ENCODE results near the gene HNRNPUL1.

HNRNPUL1 gene

GRCh38 chr19:41263850-41264580, at the start of gene HNRNPUL1:
TSS of gene HNRNPUL1 (plus strand) at chr19:41264372. CDS start at chr19:41264504, 132 bp downstream.
- POLR2A ChIA-PET, result interaction anchor here (0.6 to 4.5 kb wide), 24 partner anchors 11 to 601 kb away, joined by 3 to 48 read pairs (median 3); partner anchors contain the start of genes CCDC97, DMAC2 and RAB4B
- TF ChIP-seq LEF1 (IDR thresholded peaks at IDR 0.05; ENCODE audit: borderline replicate concordance), result 0 out of 2 replicates have a peak, but pooled peaks have one; percentile 43
- TF ChIP-seq FOXM1 (IDR thresholded peaks at IDR 0.05; ENCODE audit: borderline replicate concordance), result peak; percentile 57; the same call in 1 of the 2 replicates
- TF ChIP-seq FOXK2 (IDR thresholded peaks at IDR 0.05), result no peak
- 0 out of 2 replicates have a peak, but pooled peaks have one; percentile 36 for TF ChIP-seq TARDBP (IDR thresholded peaks at IDR 0.05)
- peak; percentile 96 for TF ChIP-seq L3MBTL2 (conservative IDR thresholded peaks at IDR 0.05)
- peak; percentile 80 for TF ChIP-seq PKNOX1 (IDR thresholded peaks at IDR 0.05)
- TF ChIP-seq NFRKB (IDR thresholded peaks at IDR 0.05), result peak; percentile 99
- TF ChIP-seq ZNF384 (IDR thresholded peaks at IDR 0.05), result no peak
- no peak for TF ChIP-seq SP1 (IDR thresholded peaks at IDR 0.05)
- TF ChIP-seq ARNT (IDR thresholded peaks at IDR 0.05), result no peak
- TF ChIP-seq HDGF (IDR thresholded peaks at IDR 0.05; ENCODE audit: borderline replicate concordance), result no peak
- peak; percentile 14; the same call in 1 of the 2 replicates for TF ChIP-seq ELF4 (IDR thresholded peaks at IDR 0.05)
- no peak for TF ChIP-seq CTBP1 (IDR thresholded peaks at IDR 0.05; ENCODE audit: borderline replicate concordance)
- no peak for TF ChIP-seq FOXA1 (IDR thresholded peaks at IDR 0.05)
- TF ChIP-seq SUZ12 (IDR thresholded peaks at IDR 0.05), result no peak
- TF ChIP-seq BHLHE40 (IDR thresholded peaks at IDR 0.05; ENCODE audit: borderline replicate concordance), result no peak
- CTCF ChIA-PET, result interaction anchor here (0.7 to 2.0 kb wide), 2 partner anchors 54 to 61 kb away, joined by 3 to 17 read pairs; no protein-coding TSS in a partner anchor
- peak; percentile 98 for DNase-seq (ENCODE audit: extremely low spot score)

DNA sequence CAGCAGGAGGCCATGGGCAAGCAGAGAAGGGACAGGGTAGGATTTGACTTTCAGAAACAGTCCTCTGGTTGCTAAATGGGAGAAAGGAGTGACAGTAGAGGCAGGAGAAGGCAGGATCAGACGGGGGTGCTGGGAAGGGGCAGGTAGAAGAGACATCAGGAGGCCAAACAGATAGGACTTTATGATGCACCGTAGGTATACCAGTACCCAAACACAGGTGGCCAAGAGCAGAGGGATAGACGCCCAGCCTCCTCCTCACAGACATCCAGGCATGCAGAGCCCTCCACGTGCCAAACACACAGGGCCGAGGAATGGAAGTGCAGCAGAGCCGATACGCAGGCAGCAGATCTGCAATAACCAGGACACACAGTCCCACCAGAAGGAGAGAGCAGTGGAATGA, 46.4 kb upstream of the HNRNPUL1 start:
- DNase-seq (ENCODE audit: extremely low spot score), result no peak
- ChIA-PET CTCF (no interaction called here), POLR2A (no interaction called here)
- TF ChIP-seq SUZ12 (IDR thresholded peaks at IDR 0.05) (no peak), CTBP1 (IDR thresholded peaks at IDR 0.05; ENCODE audit: borderline replicate concordance) (no peak), ZNF384 (IDR thresholded peaks at IDR 0.05) (no peak), FOXK2 (IDR thresholded peaks at IDR 0.05) (no peak), PKNOX1 (IDR thresholded peaks at IDR 0.05) (no peak), SP1 (IDR thresholded peaks at IDR 0.05) (no peak), FOXA1 (IDR thresholded peaks at IDR 0.05) (no peak), FOXM1 (IDR thresholded peaks at IDR 0.05; ENCODE audit: borderline replicate concordance) (no peak), HDGF (IDR thresholded peaks at IDR 0.05; ENCODE audit: borderline replicate concordance) (no peak), ARNT (IDR thresholded peaks at IDR 0.05) (no peak), L3MBTL2 (conservative IDR thresholded peaks at IDR 0.05) (no peak), NFRKB (IDR thresholded peaks at IDR 0.05) (no peak), LEF1 (IDR thresholded peaks at IDR 0.05; ENCODE audit: borderline replicate concordance) (no peak), ELF4 (IDR thresholded peaks at IDR 0.05) (no peak), BHLHE40 (IDR thresholded peaks at IDR 0.05; ENCODE audit: borderline replicate concordance) (no peak), TARDBP (IDR thresholded peaks at IDR 0.05) (no peak)

- DNase-seq (ENCODE audit: extremely low spot score), result no peak
- POLR2A ChIA-PET, result interaction anchor here (1.0 kb wide), 1 partner anchor 44 kb away, joined by 3 read pairs; no protein-coding TSS in a partner anchor
- TF ChIP-seq HDGF (IDR thresholded peaks at IDR 0.05; ENCODE audit: borderline replicate concordance), result no peak
- TF ChIP-seq LEF1 (IDR thresholded peaks at IDR 0.05; ENCODE audit: borderline replicate concordance), result no peak
- no peak for TF ChIP-seq ARNT (IDR thresholded peaks at IDR 0.05)
- no peak for TF ChIP-seq FOXA1 (IDR thresholded peaks at IDR 0.05)
- CTCF ChIA-PET, result interaction anchor here (1.0 kb wide), 1 partner anchor 14 kb away, joined by 5 read pairs; no protein-coding TSS in a partner anchor
Observed at GRCh38 chr19:41218249-41218614, 45.9 kb upstream of the HNRNPUL1 start.

DNA sequence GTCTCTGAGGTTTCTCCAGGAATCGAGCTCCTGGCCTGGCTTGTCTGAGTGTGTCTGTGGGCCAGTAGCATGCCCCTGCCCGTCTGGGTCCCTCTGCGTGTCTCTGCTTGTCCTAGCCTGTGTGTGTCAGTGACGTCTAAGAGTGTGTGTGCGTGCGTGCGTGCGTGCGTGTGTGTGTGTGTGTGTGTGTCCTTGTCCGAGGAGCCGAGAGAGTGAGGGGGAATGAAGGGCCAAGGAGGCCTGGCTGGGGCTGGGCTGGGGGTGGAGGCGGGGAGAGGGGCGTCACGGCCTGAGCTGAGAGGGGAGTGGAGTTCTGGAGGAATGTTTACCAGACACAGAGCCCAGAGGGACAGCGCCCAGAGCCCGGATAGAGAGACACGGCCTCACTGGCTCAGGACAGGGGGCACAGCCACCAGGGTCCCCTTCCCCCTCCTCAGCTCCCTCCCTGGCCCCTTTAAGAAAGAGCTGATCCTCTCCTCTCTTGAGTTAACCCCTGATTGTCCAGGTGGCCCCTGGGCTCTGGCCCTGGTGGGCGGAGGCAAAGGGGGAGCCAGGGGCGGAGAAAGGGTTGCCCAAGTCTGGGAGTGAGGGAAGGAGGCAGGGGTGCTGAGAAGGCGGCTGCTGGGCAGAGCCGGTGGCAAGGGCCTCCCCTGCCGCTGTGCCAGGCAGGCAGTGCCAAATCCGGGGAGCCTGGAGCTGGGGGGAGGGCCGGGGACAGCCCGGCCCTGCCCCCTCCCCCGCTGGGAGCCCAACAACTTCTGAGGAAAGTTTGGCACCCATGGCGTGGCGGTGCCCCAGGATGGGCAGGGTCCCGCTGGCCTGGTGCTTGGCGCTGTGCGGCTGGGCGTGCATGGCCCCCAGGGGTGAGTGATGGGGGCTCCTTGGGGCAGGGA, 45.3 kb upstream of the HNRNPUL1 start, which contains the start of gene AXL:
TSS of gene AXL (plus strand) at position 609 of the 893 bp plus-strand sequence. CDS start at position 779, 170 bp downstream.
- no peak for TF ChIP-seq NFRKB (IDR thresholded peaks at IDR 0.05)
- DNase-seq (ENCODE audit: extremely low spot score), result no peak
- POLR2A ChIA-PET, result interaction anchor here (1.0 kb wide), 1 partner anchor 44 kb away, joined by 3 read pairs; no protein-coding TSS in a partner anchor

GRCh38 chr19:41219924-41220567, 44.1 kb upstream of the HNRNPUL1 start:
- ChIA-PET CTCF (interaction anchor here (0.6 kb wide), 1 partner anchor 153 kb away, joined by 4 read pairs; no protein-coding TSS in a partner anchor), POLR2A (interaction anchor here (0.9 to 2.1 kb wide), 2 partner anchors 16 to 43 kb away, joined by 3 to 12 read pairs; partner anchors contain the start of gene HNRNPUL1)
- DNase-seq (ENCODE audit: extremely low spot score), result no peak
- no peak for TF ChIP-seq FOXA1 (IDR thresholded peaks at IDR 0.05)
- TF ChIP-seq FOXK2 (IDR thresholded peaks at IDR 0.05), result no peak
- TF ChIP-seq NFRKB (IDR thresholded peaks at IDR 0.05), result no peak
- no peak for TF ChIP-seq HDGF (IDR thresholded peaks at IDR 0.05; ENCODE audit: borderline replicate concordance)

More for the DNA sequence above, 45.3 kb upstream of the HNRNPUL1 start, which contains the start of gene AXL:
- CTCF ChIA-PET, result interaction anchor here (1.0 kb wide), 1 partner anchor 14 kb away, joined by 5 read pairs; no protein-coding TSS in a partner anchor

All from HEK293T (cell line).